Tibial artery (tissue), 4 donors: ENCODE data around the gene FTSJ3.

Source experiments
- DNase-seq, 2 donors: peaks; one replicate each; pipeline ENCODE4 v3.0.0-alpha.2; 2019
- H3K27ac ChIP-seq, 2 donors: fragments of 200-600 bp; sonication (generic) in 1 of 2; 1 replicate in 1 of 2; 2 replicates in 1 of 2; pipeline ENCODE4 v1.5.1; 2018 to 2019; ENCODE audit warnings: mild to moderate bottlenecking in 1 of 2
- H3K27me3 ChIP-seq, 2 donors: fragments of 200-600 bp; sonication (generic) in 1 of 2; one replicate each; pipeline versions ENCODE4 v1.5.1 to v1.6.0; 2016 to 2019
- H3K36me3 ChIP-seq, 3 donors: fragments of 200-600 bp; sonication (generic) in 2 of 3; one replicate each; pipeline ENCODE4 v1.5.1; 2016 to 2019; ENCODE audit warnings: mild to moderate bottlenecking in 2 of 3
- H3K4me1 ChIP-seq, 4 donors: fragments of 200-600 bp; sonication (generic) in 2 of 4; 1 replicate in 3 of 4; 2 replicates in 1 of 4; pipeline ENCODE4 v1.5.1; 2016 to 2019
- H3K4me3 ChIP-seq, 2 donors: fragments of 200-600 bp; sonication (generic) in 1 of 2; 1 replicate in 1 of 2; 2 replicates in 1 of 2; pipeline ENCODE4 v1.5.1; 2018 to 2019; ENCODE audit warnings: mild to moderate bottlenecking in 2 of 2
- H3K9me3 ChIP-seq, 3 donors: fragments of 200-600 bp; sonication (generic) in 1 of 3; one replicate each; pipeline ENCODE4 v1.5.1; 2016 to 2019
- intact Hi-C: fragments of 100-400 bp; cut with DNase I; formaldehyde crosslinking; loops from one replicate; pipeline ENCODE4 v1.15.0; 2023; ENCODE audit warnings: low total_unique reads
- TF ChIP-seq, protein P1 (sequence below), 2 experiments: fragments of 200-600 bp in 1 of 2; fragments of 450-650 bp in 1 of 2; IDR thresholded peaks; one replicate each; pipeline ENCODE4 v1.5.1; 2017 to 2019; ENCODE audit warnings: antibody characterized with exemption in 2 of 2, mild to moderate bottlenecking in 1 of 2, moderate library complexity in 1 of 2

Gene FTSJ3

DNA sequence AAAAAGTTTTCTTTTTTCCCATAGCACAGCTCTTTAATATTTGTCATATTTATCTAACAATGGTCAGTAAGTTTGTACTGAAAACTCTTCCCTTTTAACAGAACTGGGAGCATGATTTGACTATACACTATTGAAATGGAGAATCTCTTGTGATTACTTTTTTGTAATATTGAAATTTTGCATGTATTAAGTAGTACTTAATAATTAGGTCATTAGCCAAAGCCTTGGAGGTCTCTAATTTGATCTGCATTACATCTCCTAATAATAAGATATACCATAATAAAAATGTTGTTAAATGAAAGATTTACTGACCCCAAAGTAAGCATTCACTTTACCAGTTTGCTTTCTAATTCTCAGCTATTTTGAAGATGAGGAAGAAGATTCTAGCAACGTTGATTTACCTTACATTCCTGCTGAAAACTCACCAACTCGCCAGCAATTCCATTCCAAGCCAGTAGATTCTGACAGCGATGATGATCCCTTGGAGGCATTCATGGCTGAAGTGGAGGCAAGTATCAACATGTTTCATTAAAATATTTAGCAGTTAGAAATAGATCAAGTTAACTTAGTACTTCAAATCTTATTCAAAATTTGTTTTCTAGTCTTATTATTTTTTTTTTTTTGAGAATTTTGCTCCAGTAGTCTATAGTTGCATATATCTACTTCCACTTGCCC lies 35.3 kb downstream of the FTSJ3 start:
- peaks cover 69 to 98% (median 85%) of the 10 kb centered on the region in 3 donors for H3K36me3 ChIP-seq

DNA sequence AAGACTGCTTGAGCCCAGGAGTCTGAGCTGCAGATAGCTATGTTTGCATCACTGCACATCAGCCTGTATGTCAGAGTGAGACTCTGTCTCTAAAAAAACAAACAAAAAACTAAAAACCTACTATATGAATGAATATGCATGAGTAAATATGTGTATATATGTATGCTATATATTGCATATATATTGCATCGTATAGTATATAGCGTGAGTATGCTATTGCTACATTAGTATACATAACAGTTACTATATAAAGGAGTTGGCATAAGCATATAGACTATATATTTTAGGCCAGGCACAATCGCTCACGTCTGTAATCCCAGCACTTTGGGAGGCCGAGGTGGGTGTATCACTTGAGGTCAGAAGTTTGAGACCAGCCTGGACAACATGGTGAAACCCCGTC lies 37.4 kb downstream of the FTSJ3 start:
- Histone ChIP-seq H3K4me1 (peaks cover 0 to 4% (median 0%) of the 10 kb centered on the region in 4 donors), H3K9me3 (no peaks in the 10 kb centered on the region), H3K27ac (no peak overlapping the region), H3K36me3 (peaks cover 48 to 88% (median 75%) of the 10 kb centered on the region in 3 donors), H3K4me3 (no peak overlapping the region), H3K27me3 (no peaks in the 10 kb centered on the region)
- intact Hi-C loops: no loop called here
- no peak for DNase-seq
- TF ChIP-seq, protein P1, sequence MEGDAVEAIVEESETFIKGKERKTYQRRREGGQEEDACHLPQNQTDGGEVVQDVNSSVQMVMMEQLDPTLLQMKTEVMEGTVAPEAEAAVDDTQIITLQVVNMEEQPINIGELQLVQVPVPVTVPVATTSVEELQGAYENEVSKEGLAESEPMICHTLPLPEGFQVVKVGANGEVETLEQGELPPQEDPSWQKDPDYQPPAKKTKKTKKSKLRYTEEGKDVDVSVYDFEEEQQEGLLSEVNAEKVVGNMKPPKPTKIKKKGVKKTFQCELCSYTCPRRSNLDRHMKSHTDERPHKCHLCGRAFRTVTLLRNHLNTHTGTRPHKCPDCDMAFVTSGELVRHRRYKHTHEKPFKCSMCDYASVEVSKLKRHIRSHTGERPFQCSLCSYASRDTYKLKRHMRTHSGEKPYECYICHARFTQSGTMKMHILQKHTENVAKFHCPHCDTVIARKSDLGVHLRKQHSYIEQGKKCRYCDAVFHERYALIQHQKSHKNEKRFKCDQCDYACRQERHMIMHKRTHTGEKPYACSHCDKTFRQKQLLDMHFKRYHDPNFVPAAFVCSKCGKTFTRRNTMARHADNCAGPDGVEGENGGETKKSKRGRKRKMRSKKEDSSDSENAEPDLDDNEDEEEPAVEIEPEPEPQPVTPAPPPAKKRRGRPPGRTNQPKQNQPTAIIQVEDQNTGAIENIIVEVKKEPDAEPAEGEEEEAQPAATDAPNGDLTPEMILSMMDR (IDR thresholded peaks at IDR 0.05): no peak

More for the DNA sequence above, 35.3 kb downstream of the FTSJ3 start:
- H3K4me3 ChIP-seq: no peak overlapping the region
- DNase-seq: no peak
- no peaks in the 10 kb centered on the region for H3K27me3 ChIP-seq
- H3K9me3 ChIP-seq: no peaks in the 10 kb centered on the region
- intact Hi-C loops: no loop called here
- TF ChIP-seq, protein P1 (IDR thresholded peaks at IDR 0.05): no peak
- no peaks in the 10 kb centered on the region for H3K4me1 ChIP-seq
- H3K27ac ChIP-seq: no peak overlapping the region

DNA sequence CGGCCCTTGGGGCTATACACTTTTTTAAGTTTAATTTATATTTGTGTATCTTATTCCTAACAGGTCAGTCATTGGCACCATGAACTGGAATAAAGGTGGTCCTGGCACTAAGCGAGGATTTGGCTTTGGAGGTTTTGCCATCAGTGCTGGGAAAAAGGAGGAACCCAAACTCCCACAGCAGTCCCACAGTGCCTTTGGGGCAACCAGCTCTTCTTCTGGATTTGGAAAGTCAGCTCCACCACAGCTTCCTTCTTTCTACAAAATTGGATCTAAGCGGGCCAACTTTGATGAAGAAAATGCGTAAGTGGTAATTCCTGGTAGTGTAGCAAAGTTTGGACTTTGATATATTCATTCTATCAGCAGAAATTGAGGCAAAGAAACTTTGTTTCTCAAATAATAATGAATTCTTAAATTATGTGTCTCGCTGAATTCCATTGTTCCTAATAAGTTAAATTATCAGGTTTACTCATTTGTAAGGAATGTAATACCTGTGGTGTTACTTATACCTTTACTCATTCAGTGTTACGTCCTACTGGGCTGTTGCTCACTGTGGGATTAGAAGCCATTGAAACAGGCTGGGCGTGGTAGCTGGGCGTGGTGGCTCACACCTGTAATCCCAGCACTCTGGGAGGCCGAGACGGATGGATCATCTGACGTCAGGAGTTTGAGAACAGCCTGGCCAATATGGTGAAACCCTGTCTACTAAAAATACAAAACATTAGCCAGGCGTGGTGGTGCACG lies 40.3 kb downstream of the FTSJ3 start:
- no peak overlapping the region for H3K27ac ChIP-seq
- no peaks in the 10 kb centered on the region for H3K27me3 ChIP-seq
- TF ChIP-seq, protein P1 (IDR thresholded peaks at IDR 0.05): no peak
- H3K4me1 ChIP-seq: peaks cover 0 to 13% (median 4%) of the 10 kb centered on the region in 4 donors
- peaks cover 29 to 64% (median 49%) of the 10 kb centered on the region in 3 donors for H3K36me3 ChIP-seq
- no peaks in the 10 kb centered on the region for H3K9me3 ChIP-seq
- no peak for DNase-seq
- H3K4me3 ChIP-seq: no peak overlapping the region
- intact Hi-C loops: no loop called here

DNA sequence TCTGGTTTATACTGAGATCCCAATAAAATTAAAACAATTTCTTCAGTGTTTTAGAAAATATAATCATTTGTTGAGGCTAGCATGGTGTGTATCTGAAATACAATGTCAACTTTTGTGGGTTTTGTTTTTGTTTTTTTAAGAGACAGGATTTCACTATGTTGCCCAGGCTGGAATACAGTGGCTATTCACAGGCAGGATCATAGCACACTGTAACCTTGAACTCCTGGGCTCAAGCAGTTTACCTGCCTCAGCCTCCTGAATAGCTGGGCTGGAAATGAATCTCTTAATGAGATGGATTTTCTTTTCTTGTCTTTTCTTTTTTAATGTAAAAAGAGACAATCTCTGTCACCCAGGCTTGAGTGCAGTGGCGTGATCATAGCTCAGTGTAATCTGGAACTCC lies 41.3 kb downstream of the FTSJ3 start:
- TF ChIP-seq, protein P1 (IDR thresholded peaks at IDR 0.05): no peak
- DNase-seq: no peak
- intact Hi-C loops: no loop called here
- Histone ChIP-seq H3K27ac (no peak overlapping the region), H3K36me3 (peaks cover 29 to 56% (median 38%) of the 10 kb centered on the region in 3 donors), H3K4me3 (no peak overlapping the region), H3K4me1 (peaks cover 0 to 14% (median 5%) of the 10 kb centered on the region in 4 donors), H3K9me3 (no peaks in the 10 kb centered on the region), H3K27me3 (no peaks in the 10 kb centered on the region)

DNA sequence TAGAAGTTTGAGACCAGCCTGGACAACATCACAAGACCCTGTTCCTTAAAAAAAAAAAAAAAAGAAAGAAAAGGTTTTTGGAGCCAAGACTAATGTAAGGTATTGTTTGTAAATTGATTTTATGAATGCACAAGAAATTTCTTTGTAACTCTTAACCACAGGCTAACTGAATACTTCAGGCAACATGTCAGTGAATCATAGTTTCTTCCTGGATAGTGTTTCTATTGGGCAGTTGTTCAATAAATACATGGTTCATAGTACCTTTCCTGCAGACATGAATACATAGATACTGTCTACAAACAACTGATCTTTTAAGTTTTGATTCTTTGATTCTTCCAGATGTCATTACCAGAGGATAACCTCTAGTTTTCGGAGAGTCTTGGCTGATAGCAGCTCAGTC lies 41.9 kb downstream of the FTSJ3 start:
- DNase-seq: no peak
- no peaks in the 10 kb centered on the region for H3K27me3 ChIP-seq
- H3K27ac ChIP-seq: no peak overlapping the region
- no peak overlapping the region for H3K4me3 ChIP-seq
- intact Hi-C loops: no loop called here
- TF ChIP-seq, protein P1 (IDR thresholded peaks at IDR 0.05): no peak
- no peaks in the 10 kb centered on the region for H3K9me3 ChIP-seq
- H3K36me3 ChIP-seq: peaks cover 28 to 51% (median 34%) of the 10 kb centered on the region in 3 donors
- H3K4me1 ChIP-seq: peaks cover 0 to 19% (median 7%) of the 10 kb centered on the region in 4 donors
